Endothelial cell of umbilical vein (primary cell): ENCODE measurements around the gene TNFRSF12A. TPM values are rescaled to one million over a fixed set of nuclear protein-coding genes. Genes with fewer than 3 reads are reported as not detected.

Experiments
- BruUV-seq: library from RNA; stranded (reverse); fragments of 400-500 nt; replicated peaks from 2 replicates; lab custom pipeline; 2021; lab: Mats Ljungman, UMichigan
- CTCF ChIA-PET: fragments of 300-600, 350-600 bp; sonication (Branson Sonifier 250); formaldehyde crosslinking; loops from one replicate; lab custom pipeline; 2021; ENCODE audit warnings: antibody characterized with exemption, inconsistent platforms; lab: Charles Lee
- POLR2A ChIA-PET: fragments of 300-600, 350-600 bp; sonication (Branson Sonifier 250); formaldehyde crosslinking; loops from one replicate; lab custom pipeline; 2021; ENCODE audit warnings: antibody characterized with exemption, inconsistent platforms; lab: Charles Lee
- DNase-seq: peaks from one replicate; pipeline ENCODE4 v3.0.0-alpha.2; 2011; ENCODE audit warnings: low read depth, low spot score
- FAIRE-seq: peaks from 2 replicates; lab custom pipeline; 2011; peaks lifted over from hg19 to GRCh38; lab: Jason Lieb, UNC
- H2AFZ ChIP-seq: 2 replicates; pipeline ENCODE4 v1.6.0; 2012; ENCODE audit warnings: low read depth, low read length, control low read depth, inconsistent platforms
- H3K27ac ChIP-seq: 2 replicates; pipeline ENCODE4 v1.5.1; 2011; ENCODE audit warnings: low read depth, mild to moderate bottlenecking, control low read depth, low read length, moderate library complexity; ENCODE audit not compliant: insufficient read depth
- H3K27me3 ChIP-seq, 2 experiments: 2 replicates each; pipeline versions ENCODE4 v1.6.0 to v1.6.1; 2011; ENCODE audit warnings: low read length in 2 of 2, mixed read lengths in 1 of 2; ENCODE audit not compliant: control insufficient read depth in 2 of 2, insufficient read depth in 2 of 2
- H3K36me3 ChIP-seq, 2 experiments: 2 replicates in 1 of 2; 3 replicates in 1 of 2; pipeline ENCODE4 v1.5.1; 2011; ENCODE audit warnings: low read length in 2 of 2, mild to moderate bottlenecking in 1 of 2, moderate library complexity in 1 of 2; ENCODE audit not compliant: control insufficient read depth in 2 of 2, insufficient read depth in 2 of 2; ENCODE audit errors: extremely low read depth in 1 of 2
- H3K4me1 ChIP-seq: 3 replicates; pipeline ENCODE4 v1.5.1; 2011; ENCODE audit warnings: mild to moderate bottlenecking, low read length; ENCODE audit not compliant: control insufficient read depth, insufficient read depth; ENCODE audit errors: extremely low read depth
- H3K4me2 ChIP-seq: 2 replicates; pipeline ENCODE4 v1.6.1; 2011; ENCODE audit warnings: low read length, control low read depth, mixed read lengths; ENCODE audit not compliant: insufficient read depth
- H3K4me3 ChIP-seq, 3 experiments: fragments of 200-600 bp in 1 of 3; sonication (generic), shearing (Covaris generic) in 1 of 3; replicated peaks in 1 of 3; 2 replicates each; pipeline ENCODE4 v1.5.1; 2011 to 2016; ENCODE audit warnings: control low read depth in 3 of 3, low read length in 3 of 3, mild to moderate bottlenecking in 2 of 3, inconsistent platforms in 1 of 3, low read depth in 1 of 3, moderate library complexity in 1 of 3; ENCODE audit not compliant: insufficient read depth in 1 of 3
- H3K79me2 ChIP-seq: 2 replicates; pipeline ENCODE4 v1.6.0; 2012; ENCODE audit warnings: low read length, inconsistent platforms; ENCODE audit not compliant: control insufficient read depth, insufficient read depth
- H3K9ac ChIP-seq: replicated peaks from 2 replicates; pipeline ENCODE3; 2011; ENCODE audit warnings: low read length, control low read depth; ENCODE audit not compliant: insufficient read depth; ENCODE audit errors: extremely low read depth
- H3K9me1 ChIP-seq: replicated peaks from 3 replicates; pipeline ENCODE4 v1.6.0; 2011; ENCODE audit warnings: mild to moderate bottlenecking, low read length; ENCODE audit not compliant: control insufficient read depth, insufficient read depth; ENCODE audit errors: extremely low read depth
- H3K9me3 ChIP-seq: replicated peaks from 2 replicates; pipeline ENCODE4 v1.5.1; 2012; ENCODE audit warnings: low read length, inconsistent platforms; ENCODE audit not compliant: control insufficient read depth, insufficient read depth
- H4K20me1 ChIP-seq: replicated peaks from 2 replicates; pipeline ENCODE3; 2011; ENCODE audit warnings: mild to moderate bottlenecking, low read length; ENCODE audit not compliant: control insufficient read depth, insufficient read depth; ENCODE audit errors: extremely low read depth
- EZH2 ChIP-seq: IDR thresholded peaks from 2 replicates; pipeline ENCODE4 v1.6.1; 2012; ENCODE audit warnings: borderline replicate concordance, low read depth, mild to moderate bottlenecking, moderate library complexity, low read length, inconsistent platforms; ENCODE audit not compliant: severe bottlenecking
- FOS ChIP-seq: IDR thresholded peaks from 2 replicates; pipeline ENCODE4 v1.6.1; 2011; ENCODE audit warnings: mild to moderate bottlenecking, low read length, moderate library complexity, borderline replicate concordance; ENCODE audit not compliant: insufficient read depth
- GATA2 ChIP-seq: IDR thresholded peaks from 2 replicates; pipeline ENCODE4 v1.7.0; 2011; ENCODE audit warnings: low read depth, mild to moderate bottlenecking, moderate library complexity, mixed read lengths, low read length; ENCODE audit not compliant: insufficient read length, insufficient read depth
- JUN ChIP-seq: IDR thresholded peaks from 2 replicates; pipeline ENCODE4 v1.6.1; 2011; ENCODE audit warnings: borderline replicate concordance, low read depth; ENCODE audit not compliant: insufficient read length, insufficient read depth
- MYC ChIP-seq: IDR thresholded peaks from one replicate; pipeline ENCODE4 v1.6.1; 2011; ENCODE audit warnings: mild to moderate bottlenecking, low read depth, low read length
- POLR2A ChIP-seq: IDR thresholded peaks from 2 replicates; pipeline ENCODE4 v1.6.1; 2012; ENCODE audit warnings: low read depth, mild to moderate bottlenecking, control low read depth, low read length
- POLR2AphosphoS5 ChIP-seq: IDR thresholded peaks from 2 replicates; pipeline ENCODE4 v1.6.1; 2012; ENCODE audit warnings: low read depth, mild to moderate bottlenecking, control low read depth, low read length, moderate library complexity; ENCODE audit not compliant: insufficient read depth
- dilution Hi-C: fragments of 300-500 bp; cut with MboI; formaldehyde crosslinking; loops from one replicate; pipeline ENCODE4 v1.15.0; 2019; ENCODE audit warnings: low sequenced_read_pairs; ENCODE audit not compliant: extremely low pct_ligation_motif_present
- intact Hi-C: fragments of 100-400 bp; cut with micrococcal nuclease; formaldehyde crosslinking; loops from one replicate; pipeline ENCODE4 v1.10.0; 2022
- polyA plus RNA-seq, 4 experiments: library from polyadenylated mRNA; depleted of rRNA in 3 of 4; stranded (reverse) in 3 of 4; unstranded in 1 of 4; fragments of >200 nt; gene quantifications; 2 replicates each; pipeline versions ENCODE4 v1.2.1 to v1.2.3, GENCODE V29; 2011 to 2012; ENCODE audit warnings: missing spikeins in 1 of 4
- total RNA-seq: library from RNA; stranded (reverse); gene quantifications from 2 replicates; pipeline ENCODE4 v1.2.3, GENCODE V29; 2021
- TF ChIP-seq, protein P1 (sequence below), 2 donors: IDR thresholded peaks; 1 replicate in 1 of 2; 2 replicates in 1 of 2; pipeline ENCODE4 v1.5.1; 2011; ENCODE audit warnings: low read length in 2 of 2, mild to moderate bottlenecking in 2 of 2, moderate library complexity in 2 of 2, control low read depth in 1 of 2, inconsistent platforms in 1 of 2, low read depth in 1 of 2; ENCODE audit not compliant: insufficient read depth in 1 of 2; ENCODE audit errors: extremely low read depth in 1 of 2
- TF ChIP-seq, protein P2 (sequence below): IDR thresholded peaks from 2 replicates; pipeline ENCODE4 v1.6.1; 2011; ENCODE audit not compliant: insufficient read depth, insufficient read length

Gene TNFRSF12A
- total and polyA plus RNA-seq, 2 donors (not counting 3 experiments of a cell fraction or from before 2014, with no cell fraction given): 162 to 187 TPM

DNA sequence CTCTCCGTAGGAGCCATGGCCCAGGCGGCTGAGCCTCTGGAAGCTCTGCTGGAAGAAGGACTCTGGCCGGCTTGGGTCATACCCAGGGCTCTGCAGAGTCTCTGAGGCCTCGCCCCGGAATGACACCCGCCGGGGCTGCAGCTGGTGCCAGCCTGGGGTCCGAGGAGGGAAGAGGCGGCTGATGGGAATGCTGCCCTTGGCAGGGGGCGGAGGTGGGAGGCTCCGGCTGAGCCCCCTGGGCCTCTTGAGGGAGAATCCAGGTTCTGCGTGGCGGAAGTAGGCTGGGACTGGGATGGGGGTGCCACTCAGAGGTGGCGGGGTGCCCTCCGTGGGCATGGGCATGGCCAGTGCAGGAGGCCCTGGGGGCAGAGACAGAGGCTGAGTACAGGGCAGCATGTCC lies 43.5 kb upstream of the TNFRSF12A start:
- ChIA-PET CTCF (no interaction called here), POLR2A (no interaction called here)
- H3K9ac ChIP-seq: no peak overlapping the region
- no peaks in the 10 kb centered on the region for H3K9me3 ChIP-seq
- no TSS peak for BruUV-seq
- H3K27ac ChIP-seq: no peak overlapping the region
- peaks cover 10% of the 10 kb centered on the region for H3K4me1 ChIP-seq
- intact Hi-C loops: no loop called here
- no peak overlapping the region for H2AFZ ChIP-seq
- dilution Hi-C loops: no loop called here
- H3K36me3 ChIP-seq: peaks cover 0 to 2% of the 10 kb centered on the region in 2 experiments
- no peak overlapping the region for H3K4me2 ChIP-seq
- H3K27me3 ChIP-seq: no peaks in the 10 kb centered on the region
- no peaks in the 10 kb centered on the region for H4K20me1 ChIP-seq
- H3K9me1 ChIP-seq: no peaks in the 10 kb centered on the region
- TF ChIP-seq EZH2 (no peak), POLR2AphosphoS5 (no peak), FOS (no peak), GATA2 (no peak), MYC (no peak), POLR2A (no peak), JUN (no peak)
- TF ChIP-seq, protein P1, sequence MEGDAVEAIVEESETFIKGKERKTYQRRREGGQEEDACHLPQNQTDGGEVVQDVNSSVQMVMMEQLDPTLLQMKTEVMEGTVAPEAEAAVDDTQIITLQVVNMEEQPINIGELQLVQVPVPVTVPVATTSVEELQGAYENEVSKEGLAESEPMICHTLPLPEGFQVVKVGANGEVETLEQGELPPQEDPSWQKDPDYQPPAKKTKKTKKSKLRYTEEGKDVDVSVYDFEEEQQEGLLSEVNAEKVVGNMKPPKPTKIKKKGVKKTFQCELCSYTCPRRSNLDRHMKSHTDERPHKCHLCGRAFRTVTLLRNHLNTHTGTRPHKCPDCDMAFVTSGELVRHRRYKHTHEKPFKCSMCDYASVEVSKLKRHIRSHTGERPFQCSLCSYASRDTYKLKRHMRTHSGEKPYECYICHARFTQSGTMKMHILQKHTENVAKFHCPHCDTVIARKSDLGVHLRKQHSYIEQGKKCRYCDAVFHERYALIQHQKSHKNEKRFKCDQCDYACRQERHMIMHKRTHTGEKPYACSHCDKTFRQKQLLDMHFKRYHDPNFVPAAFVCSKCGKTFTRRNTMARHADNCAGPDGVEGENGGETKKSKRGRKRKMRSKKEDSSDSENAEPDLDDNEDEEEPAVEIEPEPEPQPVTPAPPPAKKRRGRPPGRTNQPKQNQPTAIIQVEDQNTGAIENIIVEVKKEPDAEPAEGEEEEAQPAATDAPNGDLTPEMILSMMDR (IDR thresholded peaks at IDR 0.05; ENCODE audit: extremely low read depth in 1 of 2, insufficient read depth in 1 of 2, low read depth in 1 of 2, low read length in 2 of 2): no peak
- TF ChIP-seq, protein P2, sequence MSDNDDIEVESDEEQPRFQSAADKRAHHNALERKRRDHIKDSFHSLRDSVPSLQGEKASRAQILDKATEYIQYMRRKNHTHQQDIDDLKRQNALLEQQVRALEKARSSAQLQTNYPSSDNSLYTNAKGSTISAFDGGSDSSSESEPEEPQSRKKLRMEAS: no peak
- no peak overlapping the region for H3K4me3 ChIP-seq
- peaks cover 5% of the 10 kb centered on the region for H3K79me2 ChIP-seq
- DNase-seq (no peak), FAIRE-seq (no peak)
